SK-N-SH treated with all-trans-retinoic acid at 6 μM for 48 hours (cell line): ENCODE measurements around the gene RERE.

Experiments used
- ATAC-seq: fragments of 200-7000 bp; cut with Tn5 transposase; 3 replicates; pipeline ENCODE4 v1.9.1; 2020; ENCODE audit warnings: mild to moderate bottlenecking, moderate library complexity
- ARNTL ChIP-seq: fragments of 450-650 bp; formaldehyde crosslinking; IDR thresholded peaks from 2 replicates; pipeline ENCODE4 v1.5.0; 2020; ENCODE audit warnings: low read depth, mild to moderate bottlenecking, moderate library complexity, borderline replicate concordance
- CSDC2 ChIP-seq: fragments of 250-450 bp; sonication (Bioruptor Pico); IDR thresholded peaks from 2 replicates; pipeline ENCODE4 v1.5.0; 2020; ENCODE audit warnings: mild to moderate bottlenecking, moderate library complexity
- CSRNP3 ChIP-seq: fragments of 250-450 bp; sonication (Bioruptor Pico); IDR thresholded peaks from 2 replicates; pipeline ENCODE4 v1.5.1; 2021; ENCODE audit warnings: mild to moderate bottlenecking, moderate library complexity
- OSR1 ChIP-seq: fragments of 250-450 bp; sonication (Bioruptor Pico); IDR thresholded peaks from 2 replicates; pipeline ENCODE4 v1.8.0; 2022; ENCODE audit warnings: moderate library complexity, mild to moderate bottlenecking, inconsistent platforms
- RARB ChIP-seq: fragments of 250-450 bp; sonication (Bioruptor Pico); IDR thresholded peaks from 2 replicates; pipeline ENCODE4 v1.8.0; 2021; ENCODE audit warnings: mild to moderate bottlenecking, moderate library complexity
- SNAI2 ChIP-seq: fragments of 250-450 bp; sonication (Bioruptor Pico); IDR thresholded peaks from 2 replicates; pipeline ENCODE4 v1.5.0; 2020; ENCODE audit warnings: mild to moderate bottlenecking, moderate library complexity
- ZC3H10 ChIP-seq: fragments of 250-450 bp; sonication (Bioruptor Pico); IDR thresholded peaks from 2 replicates; pipeline ENCODE4 v1.5.1; 2021; ENCODE audit warnings: mild to moderate bottlenecking, moderate library complexity
- ZFP30 ChIP-seq: fragments of 450-650 bp; formaldehyde crosslinking; IDR thresholded peaks from 2 replicates; pipeline ENCODE4 v1.5.0; 2022; ENCODE audit warnings: mild to moderate bottlenecking, moderate library complexity
- TF ChIP-seq, protein P1 (sequence below): fragments of 250-450 bp; sonication (Bioruptor Pico); IDR thresholded peaks from 2 replicates; pipeline ENCODE4 v1.5.0; 2020; ENCODE audit warnings: mild to moderate bottlenecking, moderate library complexity

The RERE gene

GRCh38 chr1:8307628-8308027 lies 509.8 kb downstream of the RERE start:
- TF ChIP-seq OSR1 (CRISPR knock-in tag) (no peak), RARB (CRISPR knock-in tag) (no peak), CSRNP3 (CRISPR knock-in tag) (no peak), ARNTL (CRISPR knock-in tag) (no peak), ZFP30 (no peak), CSDC2 (CRISPR knock-in tag) (no peak), ZC3H10 (no peak), SNAI2 (CRISPR knock-in tag) (no peak)
- TF ChIP-seq, protein P1, sequence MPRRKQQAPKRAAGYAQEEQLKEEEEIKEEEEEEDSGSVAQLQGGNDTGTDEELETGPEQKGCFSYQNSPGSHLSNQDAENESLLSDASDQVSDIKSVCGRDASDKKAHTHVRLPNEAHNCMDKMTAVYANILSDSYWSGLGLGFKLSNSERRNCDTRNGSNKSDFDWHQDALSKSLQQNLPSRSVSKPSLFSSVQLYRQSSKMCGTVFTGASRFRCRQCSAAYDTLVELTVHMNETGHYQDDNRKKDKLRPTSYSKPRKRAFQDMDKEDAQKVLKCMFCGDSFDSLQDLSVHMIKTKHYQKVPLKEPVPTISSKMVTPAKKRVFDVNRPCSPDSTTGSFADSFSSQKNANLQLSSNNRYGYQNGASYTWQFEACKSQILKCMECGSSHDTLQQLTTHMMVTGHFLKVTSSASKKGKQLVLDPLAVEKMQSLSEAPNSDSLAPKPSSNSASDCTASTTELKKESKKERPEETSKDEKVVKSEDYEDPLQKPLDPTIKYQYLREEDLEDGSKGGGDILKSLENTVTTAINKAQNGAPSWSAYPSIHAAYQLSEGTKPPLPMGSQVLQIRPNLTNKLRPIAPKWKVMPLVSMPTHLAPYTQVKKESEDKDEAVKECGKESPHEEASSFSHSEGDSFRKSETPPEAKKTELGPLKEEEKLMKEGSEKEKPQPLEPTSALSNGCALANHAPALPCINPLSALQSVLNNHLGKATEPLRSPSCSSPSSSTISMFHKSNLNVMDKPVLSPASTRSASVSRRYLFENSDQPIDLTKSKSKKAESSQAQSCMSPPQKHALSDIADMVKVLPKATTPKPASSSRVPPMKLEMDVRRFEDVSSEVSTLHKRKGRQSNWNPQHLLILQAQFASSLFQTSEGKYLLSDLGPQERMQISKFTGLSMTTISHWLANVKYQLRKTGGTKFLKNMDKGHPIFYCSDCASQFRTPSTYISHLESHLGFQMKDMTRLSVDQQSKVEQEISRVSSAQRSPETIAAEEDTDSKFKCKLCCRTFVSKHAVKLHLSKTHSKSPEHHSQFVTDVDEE (CRISPR knock-in tag), result no peak
- ATAC-seq, result no peak

- no peak for TF ChIP-seq SNAI2 (CRISPR knock-in tag)
- no peak for ATAC-seq
These were observed 513.6 kb downstream of the RERE start for GRCh38 chr1:8303876-8304275.

- no peak for ATAC-seq
- no peak for TF ChIP-seq OSR1 (CRISPR knock-in tag)
- TF ChIP-seq, all 23 proteins: peak for 0
These were observed 514.3 kb downstream of the RERE start for GRCh38 chr1:8303141-8303540.
